GM19238 (cell line): ENCODE results near the gene IWS1.

Experiments used
- DNase-seq: peaks from one replicate; pipeline ENCODE4 v3.0.0; 2011; ENCODE audit warnings: low spot score; ENCODE audit not compliant: insufficient read length

Gene IWS1

GRCh38 chr2:127498386-127498785, 27.9 kb downstream of the IWS1 start:
- DNase-seq = no peak

GRCh38 chr2:127490283-127490682, 36.0 kb downstream of the IWS1 start:
- no peak for DNase-seq

GRCh38 chr2:127486247-127487058, 39.8 kb downstream of the IWS1 start:
- no peak for DNase-seq

GRCh38 chr2:127485694-127486071, 40.6 kb downstream of the IWS1 start:
- DNase-seq = no peak

- no peak for DNase-seq
These were observed 41.1 kb downstream of the IWS1 start for GRCh38 chr2:127485051-127485693.

- no peak for DNase-seq
These were observed 44.3 kb downstream of the IWS1 start for GRCh38 chr2:127482031-127482430.

- DNase-seq = no peak
These were observed 46.2 kb downstream of the IWS1 start for GRCh38 chr2:127479866-127480743.

GRCh38 chr2:127479219-127479825, 47.0 kb downstream of the IWS1 start:
- DNase-seq = peak; percentile 17

- DNase-seq = no peak
These were observed 50.5 kb downstream of the IWS1 start for GRCh38 chr2:127475788-127476187.

GRCh38 chr2:127472268-127472667, 54.0 kb downstream of the IWS1 start:
- no peak for DNase-seq

- no peak for DNase-seq
These were observed 54.9 kb downstream of the IWS1 start for GRCh38 chr2:127471286-127471988.

GRCh38 chr2:127469974-127470373, 56.3 kb downstream of the IWS1 start:
- DNase-seq = no peak

GRCh38 chr2:127469051-127469450, 57.2 kb downstream of the IWS1 start:
- no peak for DNase-seq

- no peak for DNase-seq
These were observed 61.0 kb downstream of the IWS1 start for GRCh38 chr2:127465258-127465657.

- no peak for DNase-seq
These were observed 61.6 kb downstream of the IWS1 start for GRCh38 chr2:127464470-127465257.

GRCh38 chr2:127463155-127463991, 62.9 kb downstream of the IWS1 start:
- DNase-seq = no peak

GRCh38 chr2:127462461-127462860, 63.8 kb downstream of the IWS1 start:
- no peak for DNase-seq

- DNase-seq = no peak
These were observed 69.3 kb downstream of the IWS1 start for GRCh38 chr2:127456960-127457359.
